OCI-LY3 (cell line): ENCODE data around the gene FERMT3.

Experiments used
- CTCF ChIP-seq: fragments of 200-600, 300-600 bp; sonication (generic); IDR thresholded peaks from 2 replicates; pipeline ENCODE4 v1.5.1; 2014; ENCODE audit warnings: antibody characterized with exemption, low read length, low read depth
- EZH2phosphoT487 ChIP-seq: fragments of 200-600 bp; shearing (Covaris generic); IDR thresholded peaks from 2 replicates; pipeline ENCODE4 v1.6.1; 2018; ENCODE audit warnings: antibody characterized with exemption, mixed run types, low read depth

- TF ChIP-seq CTCF (0 out of 2 replicates have a peak, but pooled peaks have one; percentile 27), EZH2phosphoT487 (no peak)
Measured at GRCh38 chr11:64268893-64269539, 62.5 kb downstream of the FERMT3 start.
